Psoas muscle (tissue), 8 donors: ENCODE results near the gene MYBPH. TPM values are rescaled to one million over a fixed set of nuclear protein-coding genes. Genes with fewer than 3 reads are reported as not detected.

Experiments used
- ATAC-seq, 4 donors: fragments of 200-7000 bp; cut with Tn5 transposase; one replicate each; pipeline ENCODE4 v1.9.1; 2020; ENCODE audit warnings: moderate library complexity in 3 of 4, mild to moderate bottlenecking in 2 of 4
- DNase-seq, 2 donors: peaks; one replicate each; pipeline ENCODE4 v3.0.0-alpha.2; 2020
- H3K27ac ChIP-seq: fragments of 200-600 bp; one replicate; pipeline ENCODE4 v1.8.0; 2022
- H3K27me3 ChIP-seq, 3 donors: fragments of 200-600 bp in 1 of 3; one replicate each; pipeline versions ENCODE4 v1.6.1 to v1.8.0; 2013 to 2022; ENCODE audit warnings: low read length in 2 of 3, mild to moderate bottlenecking in 2 of 3, moderate library complexity in 1 of 3; ENCODE audit not compliant: insufficient read depth in 3 of 3
- H3K36me3 ChIP-seq, 2 donors: fragments of 200-600 bp in 1 of 2; one replicate each; pipeline versions ENCODE4 v1.6.1 to v1.8.0; 2013 to 2022; ENCODE audit warnings: low read depth in 1 of 2, mild to moderate bottlenecking in 1 of 2, moderate library complexity in 1 of 2; ENCODE audit not compliant: insufficient read depth in 1 of 2
- H3K4me1 ChIP-seq: fragments of 200-600 bp; one replicate; pipeline ENCODE4 v1.8.0; 2022
- H3K4me3 ChIP-seq: fragments of 200-600 bp; one replicate; pipeline ENCODE4 v1.8.0; 2022; ENCODE audit warnings: mild to moderate bottlenecking
- H3K9me3 ChIP-seq: fragments of 200-600 bp; one replicate; pipeline ENCODE4 v1.8.0; 2022
- WGBS, 3 donors: extraction: QIAGEN DNeasy Blood & Tissue Kit; methylation state at CpG; one replicate each; pipeline versions ENCODE4 v1.1.6 to v1.1.7; 2013; 5-methylcytosine and 5-hydroxymethylcytosine counted together
- intact Hi-C, 2 donors: fragments of 100-400 bp; cut with DNase I; formaldehyde crosslinking; loops; one replicate each; pipeline versions ENCODE4 v1.11.0 to v1.14.2; 2022
- polyA plus RNA-seq, 3 donors: library from polyadenylated mRNA; stranded (reverse); fragments of 200-250 nt; gene quantifications; one replicate each; pipeline ENCODE4 v1.2.3, GENCODE V29; 2013
- total RNA-seq, 4 donors: library from RNA; stranded (reverse); fragmentation: NEBNext Ultra II Directional in 2 of 4; extraction: Animal tissue kit (Norgen Biotek cat#: 25700) in 2 of 4; gene quantifications; one replicate each; pipeline versions ENCODE4 v1.2.1 to v1.2.4, GENCODE V29; 2021 to 2023
- TF ChIP-seq, protein P1 (sequence below): fragments of 200-600 bp; IDR thresholded peaks from one replicate; pipeline ENCODE4 v1.8.0; 2022; ENCODE audit warnings: antibody characterized with exemption
- donor health status: healthy with polysubstance abuse.
- donor health status: DM: no; HTN: no; CAD: no; lungs with moderate emphysema.
- donor health status: Bipolar disorder and iron deficiency.
- donor health status: healthy.
- donor health status: DM: yes; HTN: yes; CAD: no.
- donor health status: DM: no; HTN: no; CAD: no.
- donor health status: DM: no; HTN: no; CAD: no.
- donor health status: DM: yes; HTN: yes; CAD: no.

The MYBPH gene
- total and polyA plus RNA-seq, 7 donors, result 18.0 to 882 (median 39.1) TPM

DNA sequence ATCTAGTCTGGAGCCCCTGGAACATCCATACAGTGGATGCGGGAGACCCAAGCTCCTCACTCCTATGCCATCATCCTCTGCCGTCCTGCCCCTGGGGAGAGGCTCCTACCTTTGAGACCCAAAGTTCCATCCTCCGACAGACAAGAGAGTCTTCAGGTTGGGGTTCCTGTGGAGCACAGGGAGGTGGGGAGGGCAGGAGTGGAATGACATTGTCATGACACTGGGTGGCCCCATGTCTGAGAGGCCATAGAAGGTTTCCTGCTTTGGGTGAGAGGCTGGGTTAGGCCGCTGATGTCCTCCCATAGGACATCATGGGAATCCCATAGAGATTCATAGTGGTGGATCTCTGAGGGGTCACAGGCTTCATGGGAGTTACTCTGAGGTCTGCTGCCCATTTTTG is 8.8 kb upstream of the MYBPH start:
- TF ChIP-seq, protein P1, sequence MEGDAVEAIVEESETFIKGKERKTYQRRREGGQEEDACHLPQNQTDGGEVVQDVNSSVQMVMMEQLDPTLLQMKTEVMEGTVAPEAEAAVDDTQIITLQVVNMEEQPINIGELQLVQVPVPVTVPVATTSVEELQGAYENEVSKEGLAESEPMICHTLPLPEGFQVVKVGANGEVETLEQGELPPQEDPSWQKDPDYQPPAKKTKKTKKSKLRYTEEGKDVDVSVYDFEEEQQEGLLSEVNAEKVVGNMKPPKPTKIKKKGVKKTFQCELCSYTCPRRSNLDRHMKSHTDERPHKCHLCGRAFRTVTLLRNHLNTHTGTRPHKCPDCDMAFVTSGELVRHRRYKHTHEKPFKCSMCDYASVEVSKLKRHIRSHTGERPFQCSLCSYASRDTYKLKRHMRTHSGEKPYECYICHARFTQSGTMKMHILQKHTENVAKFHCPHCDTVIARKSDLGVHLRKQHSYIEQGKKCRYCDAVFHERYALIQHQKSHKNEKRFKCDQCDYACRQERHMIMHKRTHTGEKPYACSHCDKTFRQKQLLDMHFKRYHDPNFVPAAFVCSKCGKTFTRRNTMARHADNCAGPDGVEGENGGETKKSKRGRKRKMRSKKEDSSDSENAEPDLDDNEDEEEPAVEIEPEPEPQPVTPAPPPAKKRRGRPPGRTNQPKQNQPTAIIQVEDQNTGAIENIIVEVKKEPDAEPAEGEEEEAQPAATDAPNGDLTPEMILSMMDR, result no peak
- ATAC-seq (no peak), DNase-seq (no peak)
- Histone ChIP-seq H3K27me3 (no peaks in the 10 kb centered on the region), H3K4me1 (peaks cover 19% of the 10 kb centered on the region), H3K36me3 (no peaks in the 10 kb centered on the region), H3K27ac (no peak overlapping the region), H3K4me3 (no peak overlapping the region), H3K9me3 (no peaks in the 10 kb centered on the region)
- intact Hi-C loops, result no loop called here
- WGBS, 3 donors, result 72 to 97% (median 91%) methylated on average over 4 of the region's 4 CpGs

DNA sequence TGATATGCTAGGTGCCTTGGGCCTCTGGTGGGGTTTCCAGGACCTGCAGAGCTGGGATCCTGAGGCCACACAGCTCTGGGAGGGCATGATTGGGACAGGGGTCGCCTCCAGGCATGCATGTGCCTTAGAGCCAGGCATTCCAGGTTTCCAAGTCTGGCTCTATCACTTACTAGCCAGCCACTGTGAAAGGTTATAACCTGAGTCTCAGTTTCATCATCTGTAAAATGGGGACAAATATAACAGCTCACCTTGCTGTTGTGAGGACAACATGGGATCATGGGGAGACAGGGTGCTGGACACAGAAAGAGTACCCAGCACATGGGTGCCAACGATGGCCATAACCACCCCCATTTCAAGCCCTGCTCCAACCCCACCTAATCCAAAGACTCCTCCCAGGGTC is 8.2 kb upstream of the MYBPH start:
- intact Hi-C loops, result no loop called here
- ATAC-seq (no peak), DNase-seq (no peak)
- peaks cover 19% of the 10 kb centered on the region for H3K4me1 ChIP-seq
- no peaks in the 10 kb centered on the region for H3K27me3 ChIP-seq
- no peak overlapping the region for H3K27ac ChIP-seq
- TF ChIP-seq, protein P1, result no peak
- H3K9me3 ChIP-seq, result no peaks in the 10 kb centered on the region
- no peak overlapping the region for H3K4me3 ChIP-seq
- H3K36me3 ChIP-seq, result no peaks in the 10 kb centered on the region
- WGBS, 3 donors, result 96 to 100% (median 97%) methylated on average over 2 of the region's 2 CpGs

DNA sequence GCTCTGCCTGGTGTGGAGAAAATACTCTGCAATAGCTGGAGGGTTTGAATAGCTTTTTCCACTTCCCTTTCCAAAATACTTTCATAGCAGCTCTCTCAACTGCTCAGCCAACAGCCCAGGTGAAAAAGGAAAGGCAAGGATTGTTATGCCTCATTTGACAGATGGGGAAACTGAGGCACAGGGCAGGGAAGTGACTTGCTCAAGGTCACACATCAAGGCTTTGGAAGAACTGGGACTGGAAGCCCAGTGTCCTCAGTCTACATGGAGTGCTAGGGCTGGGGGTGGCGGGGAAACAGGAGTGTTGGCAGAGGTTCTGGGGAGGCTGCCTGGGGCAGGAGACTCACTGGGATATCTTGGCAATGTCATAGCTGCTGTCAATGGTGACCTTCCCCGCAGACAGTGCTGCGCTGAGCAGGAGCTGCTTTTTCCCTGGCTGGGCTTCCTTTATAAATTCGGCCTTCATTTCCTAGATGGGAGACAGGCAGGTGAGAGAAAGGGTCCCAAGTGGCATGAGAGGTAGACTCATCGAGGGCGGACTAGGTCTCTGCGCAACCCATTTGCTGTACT is 6.8 kb upstream of the MYBPH start:
- no peak for DNase-seq
- 92 to 97% (median 95%) methylated on average over 7 of the region's 7 CpGs for WGBS, 3 donors

DNA sequence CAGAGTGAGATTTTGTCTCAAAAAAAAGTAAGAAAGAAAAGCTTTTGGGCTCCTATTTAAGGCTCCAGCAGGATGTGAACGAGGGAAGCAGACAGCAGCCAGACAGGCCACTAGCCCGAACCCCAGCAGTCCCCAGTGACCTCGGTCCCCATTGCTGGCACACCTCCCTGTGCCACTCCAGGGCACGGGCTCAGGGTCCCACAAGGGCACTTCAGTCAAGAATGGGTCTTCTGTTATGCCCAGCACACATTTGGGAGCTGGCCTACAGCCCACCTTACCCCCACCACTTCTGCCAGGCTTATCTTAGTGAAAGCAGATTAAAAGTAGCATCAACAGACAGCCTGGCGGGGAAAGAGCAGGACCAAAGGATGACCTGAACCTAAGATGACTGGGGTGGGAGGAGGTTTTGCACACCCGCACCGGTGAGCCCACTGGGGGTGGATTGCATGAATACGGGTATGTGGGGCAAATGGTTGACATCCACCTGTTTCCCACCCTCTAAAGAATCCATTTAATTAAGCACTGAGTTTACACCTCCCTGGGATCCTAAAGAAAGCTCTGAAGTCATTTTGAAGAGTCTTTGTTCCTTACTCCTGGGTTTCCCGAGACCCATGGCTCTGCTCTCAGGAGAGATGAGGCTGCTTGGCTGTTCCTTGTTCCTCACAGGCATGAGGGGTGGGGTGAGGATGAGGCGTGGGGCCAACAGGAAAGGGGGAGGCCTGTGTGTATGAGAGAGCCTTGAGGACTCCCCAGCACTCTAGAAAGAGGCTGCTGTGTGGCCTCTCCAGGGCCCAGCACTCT is 6.2 kb upstream of the MYBPH start:
- no peaks in the 10 kb centered on the region for H3K36me3 ChIP-seq
- intact Hi-C loops, result no loop called here
- H3K4me1 ChIP-seq, result peaks cover 27% of the 10 kb centered on the region
- WGBS, 3 donors, result 74 to 81% (median 79%) methylated on average over 9 to 10 of the region's 10 CpGs
- H3K27ac ChIP-seq, result no peak overlapping the region
- no peak overlapping the region for H3K4me3 ChIP-seq
- no peak for ATAC-seq
- TF ChIP-seq, protein P1, result no peak
- H3K27me3 ChIP-seq, result no peaks in the 10 kb centered on the region
- no peaks in the 10 kb centered on the region for H3K9me3 ChIP-seq
- DNase-seq, result no peak

More for the DNA sequence above, 6.8 kb upstream of the MYBPH start:
- H3K4me3 ChIP-seq, result no peak overlapping the region
- H3K27ac ChIP-seq, result no peak overlapping the region
- no peaks in the 10 kb centered on the region for H3K36me3 ChIP-seq
- TF ChIP-seq, protein P1, result no peak
- H3K9me3 ChIP-seq, result no peaks in the 10 kb centered on the region
- intact Hi-C loops, result no loop called here
- no peak for ATAC-seq
- H3K4me1 ChIP-seq, result peaks cover 27% of the 10 kb centered on the region
- H3K27me3 ChIP-seq, result no peaks in the 10 kb centered on the region
